ENCODE results near the gene PPP2R2B. TPM values are rescaled to one million over a fixed set of nuclear protein-coding genes. Genes with fewer than 3 reads are reported as not detected.
A peak's percentile ranks its signal among the peaks of the same experiment; 100 is the strongest.

Gene PPP2R2B
- total RNA-seq, 1 experiment from 2014 or later = not detected

DNA sequence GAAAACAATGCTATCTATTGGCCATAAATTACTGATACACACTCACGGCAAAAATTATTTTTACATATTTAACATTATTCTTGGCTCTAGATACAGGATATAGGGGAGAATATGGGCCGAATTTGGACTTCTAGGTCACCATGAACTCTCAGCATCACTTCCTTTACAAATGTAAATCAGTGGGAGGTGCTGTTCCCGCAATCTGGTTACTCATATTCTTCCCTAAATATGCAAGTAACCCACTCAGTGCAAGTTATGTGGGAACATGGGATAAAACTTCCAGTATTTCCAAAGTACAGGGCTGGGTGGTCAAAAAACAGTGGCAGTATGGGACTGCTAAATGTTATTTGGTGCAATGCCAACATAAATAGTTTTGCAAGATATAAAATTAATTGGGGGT is 145.6 kb downstream of the PPP2R2B start:
- H4K20me1 ChIP-seq (ENCODE audit: insufficient read depth) = no peaks in the 10 kb centered on the region
- H3K36me3 ChIP-seq (ENCODE audit: control insufficient read depth in 1 of 2, insufficient read depth in 2 of 2, low read length in 2 of 2) = no peaks in the 10 kb centered on the region
- DNase-seq (ENCODE audit: low read depth, low spot score) (no peak), ATAC-seq (no peak)
- no peaks in the 10 kb centered on the region for H3K79me2 ChIP-seq (ENCODE audit: insufficient read depth, low read length)
- no TSS peak for BruUV-seq (replicated peaks)
- intact Hi-C loops (cut with micrococcal nuclease) = no loop called here
- POLR2A ChIA-PET = no interaction called here
- TF ChIP-seq SRF (IDR thresholded peaks at IDR 0.05; ENCODE audit: low read depth) (no peak), POLR2A (IDR thresholded peaks at IDR 0.05; ENCODE audit: borderline replicate concordance, extremely low read depth, insufficient read depth, insufficient read length) (no peak), FOSL1 (IDR thresholded peaks at IDR 0.05; ENCODE audit: low read depth) (no peak), CEBPB (IDR thresholded peaks at IDR 0.05; ENCODE audit: low read depth) (no peak), EGR1 (IDR thresholded peaks at IDR 0.05; ENCODE audit: low read depth) (no peak), POLR2AphosphoS5 (IDR thresholded peaks at IDR 0.05; ENCODE audit: low read depth, low read length) (no peak), RAD21 (IDR thresholded peaks at IDR 0.05; ENCODE audit: low read depth) (no peak), TCF7L2 (IDR thresholded peaks at IDR 0.05; ENCODE audit: borderline replicate concordance, extremely low read depth, insufficient read depth, insufficient read length) (no peak), CBX3 (IDR thresholded peaks at IDR 0.05; ENCODE audit: low read depth) (no peak), YY1 (IDR thresholded peaks at IDR 0.05; ENCODE audit: extremely low read depth, insufficient replicate concordance, low read depth, low read length) (no peak), ELF1 (IDR thresholded peaks at IDR 0.05; ENCODE audit: borderline replicate concordance, low read depth) (no peak), ZNF274 (IDR thresholded peaks at IDR 0.05; ENCODE audit: low read depth, low read length) (no peak)
- TF ChIP-seq, protein P1, sequence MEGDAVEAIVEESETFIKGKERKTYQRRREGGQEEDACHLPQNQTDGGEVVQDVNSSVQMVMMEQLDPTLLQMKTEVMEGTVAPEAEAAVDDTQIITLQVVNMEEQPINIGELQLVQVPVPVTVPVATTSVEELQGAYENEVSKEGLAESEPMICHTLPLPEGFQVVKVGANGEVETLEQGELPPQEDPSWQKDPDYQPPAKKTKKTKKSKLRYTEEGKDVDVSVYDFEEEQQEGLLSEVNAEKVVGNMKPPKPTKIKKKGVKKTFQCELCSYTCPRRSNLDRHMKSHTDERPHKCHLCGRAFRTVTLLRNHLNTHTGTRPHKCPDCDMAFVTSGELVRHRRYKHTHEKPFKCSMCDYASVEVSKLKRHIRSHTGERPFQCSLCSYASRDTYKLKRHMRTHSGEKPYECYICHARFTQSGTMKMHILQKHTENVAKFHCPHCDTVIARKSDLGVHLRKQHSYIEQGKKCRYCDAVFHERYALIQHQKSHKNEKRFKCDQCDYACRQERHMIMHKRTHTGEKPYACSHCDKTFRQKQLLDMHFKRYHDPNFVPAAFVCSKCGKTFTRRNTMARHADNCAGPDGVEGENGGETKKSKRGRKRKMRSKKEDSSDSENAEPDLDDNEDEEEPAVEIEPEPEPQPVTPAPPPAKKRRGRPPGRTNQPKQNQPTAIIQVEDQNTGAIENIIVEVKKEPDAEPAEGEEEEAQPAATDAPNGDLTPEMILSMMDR (IDR thresholded peaks at IDR 0.05 in 2 of 3, conservative IDR thresholded peaks at IDR 0.05 in 1 of 3; ENCODE audit: borderline replicate concordance in 1 of 3, insufficient read depth in 1 of 3, low read depth in 2 of 3, low read length in 2 of 3) = no peak
- TF ChIP-seq, protein P2, sequence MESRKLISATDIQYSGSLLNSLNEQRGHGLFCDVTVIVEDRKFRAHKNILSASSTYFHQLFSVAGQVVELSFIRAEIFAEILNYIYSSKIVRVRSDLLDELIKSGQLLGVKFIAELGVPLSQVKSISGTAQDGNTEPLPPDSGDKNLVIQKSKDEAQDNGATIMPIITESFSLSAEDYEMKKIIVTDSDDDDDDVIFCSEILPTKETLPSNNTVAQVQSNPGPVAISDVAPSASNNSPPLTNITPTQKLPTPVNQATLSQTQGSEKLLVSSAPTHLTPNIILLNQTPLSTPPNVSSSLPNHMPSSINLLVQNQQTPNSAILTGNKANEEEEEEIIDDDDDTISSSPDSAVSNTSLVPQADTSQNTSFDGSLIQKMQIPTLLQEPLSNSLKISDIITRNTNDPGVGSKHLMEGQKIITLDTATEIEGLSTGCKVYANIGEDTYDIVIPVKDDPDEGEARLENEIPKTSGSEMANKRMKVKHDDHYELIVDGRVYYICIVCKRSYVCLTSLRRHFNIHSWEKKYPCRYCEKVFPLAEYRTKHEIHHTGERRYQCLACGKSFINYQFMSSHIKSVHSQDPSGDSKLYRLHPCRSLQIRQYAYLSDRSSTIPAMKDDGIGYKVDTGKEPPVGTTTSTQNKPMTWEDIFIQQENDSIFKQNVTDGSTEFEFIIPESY (IDR thresholded peaks at IDR 0.05; ENCODE audit: extremely low read depth, insufficient replicate concordance, low read length) = no peak
- TF ChIP-seq, protein P3, sequence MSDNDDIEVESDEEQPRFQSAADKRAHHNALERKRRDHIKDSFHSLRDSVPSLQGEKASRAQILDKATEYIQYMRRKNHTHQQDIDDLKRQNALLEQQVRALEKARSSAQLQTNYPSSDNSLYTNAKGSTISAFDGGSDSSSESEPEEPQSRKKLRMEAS (IDR thresholded peaks at IDR 0.05) = no peak
- TF ChIP-seq, protein P4, sequence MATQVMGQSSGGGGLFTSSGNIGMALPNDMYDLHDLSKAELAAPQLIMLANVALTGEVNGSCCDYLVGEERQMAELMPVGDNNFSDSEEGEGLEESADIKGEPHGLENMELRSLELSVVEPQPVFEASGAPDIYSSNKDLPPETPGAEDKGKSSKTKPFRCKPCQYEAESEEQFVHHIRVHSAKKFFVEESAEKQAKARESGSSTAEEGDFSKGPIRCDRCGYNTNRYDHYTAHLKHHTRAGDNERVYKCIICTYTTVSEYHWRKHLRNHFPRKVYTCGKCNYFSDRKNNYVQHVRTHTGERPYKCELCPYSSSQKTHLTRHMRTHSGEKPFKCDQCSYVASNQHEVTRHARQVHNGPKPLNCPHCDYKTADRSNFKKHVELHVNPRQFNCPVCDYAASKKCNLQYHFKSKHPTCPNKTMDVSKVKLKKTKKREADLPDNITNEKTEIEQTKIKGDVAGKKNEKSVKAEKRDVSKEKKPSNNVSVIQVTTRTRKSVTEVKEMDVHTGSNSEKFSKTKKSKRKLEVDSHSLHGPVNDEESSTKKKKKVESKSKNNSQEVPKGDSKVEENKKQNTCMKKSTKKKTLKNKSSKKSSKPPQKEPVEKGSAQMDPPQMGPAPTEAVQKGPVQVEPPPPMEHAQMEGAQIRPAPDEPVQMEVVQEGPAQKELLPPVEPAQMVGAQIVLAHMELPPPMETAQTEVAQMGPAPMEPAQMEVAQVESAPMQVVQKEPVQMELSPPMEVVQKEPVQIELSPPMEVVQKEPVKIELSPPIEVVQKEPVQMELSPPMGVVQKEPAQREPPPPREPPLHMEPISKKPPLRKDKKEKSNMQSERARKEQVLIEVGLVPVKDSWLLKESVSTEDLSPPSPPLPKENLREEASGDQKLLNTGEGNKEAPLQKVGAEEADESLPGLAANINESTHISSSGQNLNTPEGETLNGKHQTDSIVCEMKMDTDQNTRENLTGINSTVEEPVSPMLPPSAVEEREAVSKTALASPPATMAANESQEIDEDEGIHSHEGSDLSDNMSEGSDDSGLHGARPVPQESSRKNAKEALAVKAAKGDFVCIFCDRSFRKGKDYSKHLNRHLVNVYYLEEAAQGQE (IDR thresholded peaks at IDR 0.05; ENCODE audit: low read depth) = no peak
- TF ChIP-seq, protein P5, sequence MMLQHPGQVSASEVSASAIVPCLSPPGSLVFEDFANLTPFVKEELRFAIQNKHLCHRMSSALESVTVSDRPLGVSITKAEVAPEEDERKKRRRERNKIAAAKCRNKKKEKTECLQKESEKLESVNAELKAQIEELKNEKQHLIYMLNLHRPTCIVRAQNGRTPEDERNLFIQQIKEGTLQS (IDR thresholded peaks at IDR 0.05) = no peak
- H3K27ac ChIP-seq (ENCODE audit: low read depth, low read length) = peak overlapping the region; percentile 79; the same call in 1 of the 2 replicates
- peak overlapping the region; percentile 70; the same call in 1 of the 2 replicates for H3K4me2 ChIP-seq (ENCODE audit: low read length)
- no peak overlapping the region for H3K9ac ChIP-seq (ENCODE audit: low read length)
- peak overlapping the region; percentile 55 for H2AFZ ChIP-seq (ENCODE audit: low read depth, low read length, poor library complexity, severe bottlenecking)
- peaks cover 0 to 4% of the 10 kb centered on the region in 2 experiments; a peak in 1 of 4 replicates for H3K9me3 ChIP-seq (ENCODE audit: control insufficient read depth in 1 of 2, insufficient read depth in 1 of 2, low read depth in 1 of 2, low read length in 2 of 2)
- H3K27me3 ChIP-seq (ENCODE audit: insufficient read depth, low read length) = no peaks in the 10 kb centered on the region
- H3K4me3 ChIP-seq (replicated peaks in 1 of 2; ENCODE audit: low read depth in 1 of 2, low read length in 2 of 2) = no peak overlapping the region
- H3K9me2 ChIP-seq (ENCODE audit: insufficient read depth) = no peaks in the 10 kb centered on the region
- peaks cover 21 to 25% of the 10 kb centered on the region in 2 experiments for H3K4me1 ChIP-seq (ENCODE audit: control insufficient read depth in 1 of 2, insufficient read depth in 2 of 2, low read length in 2 of 2)
- RAD21 ChIA-PET (ENCODE audit: low non-redundant PET in 1 of 2, low total read pairs in 2 of 2, uncharacterized antibody in 2 of 2, unreplicated experiment in 2 of 2) = no interaction called here
- CTCF ChIA-PET = no interaction called here
